ENCODE measurements around the gene MACF1. TPM values are rescaled to one million over a fixed set of nuclear protein-coding genes. Genes with fewer than 3 reads are reported as not detected.
A peak's percentile ranks its signal among the peaks of the same experiment; 100 is the strongest.

Gene MACF1
- polyA plus RNA-seq, 1 of the 3 experiments (the other 2 are of a cell fraction), result 37.6 TPM

DNA sequence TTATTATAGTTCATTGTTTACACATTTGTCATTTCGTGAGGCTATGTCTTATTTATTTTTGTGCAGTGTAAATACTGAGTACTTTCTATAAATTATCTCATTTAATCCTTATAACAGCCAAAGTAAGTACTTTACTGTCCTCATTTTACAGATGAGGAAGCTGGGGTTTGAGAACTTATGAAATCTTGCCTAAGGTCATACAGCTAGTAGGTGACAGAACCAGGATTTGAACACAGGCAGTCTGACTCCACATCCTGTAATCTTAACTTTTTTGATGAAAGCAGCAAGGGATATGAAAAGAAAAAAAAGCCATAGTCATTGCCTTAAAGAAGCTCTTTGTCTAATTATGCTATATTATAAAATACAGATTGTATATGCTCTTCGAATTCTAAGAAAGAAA lies 179.8 kb downstream of the MACF1 start (continued):
- TF ChIP-seq YY1 (IDR thresholded peaks at IDR 0.05; ENCODE audit: low read depth) (no peak), EZH2phosphoT487 (IDR thresholded peaks at IDR 0.05; ENCODE audit: borderline replicate concordance, low read depth) (no peak), GABPA (IDR thresholded peaks at IDR 0.05; ENCODE audit: low read depth) (no peak), FOSL2 (IDR thresholded peaks at IDR 0.05; ENCODE audit: borderline replicate concordance, low read depth) (no peak), EP300 (IDR thresholded peaks at IDR 0.05; ENCODE audit: borderline replicate concordance in 1 of 2, low read depth in 1 of 2, low read length in 1 of 2) (no peak), NFIC (IDR thresholded peaks at IDR 0.05; ENCODE audit: borderline replicate concordance) (no peak)
- TF ChIP-seq, protein P1, sequence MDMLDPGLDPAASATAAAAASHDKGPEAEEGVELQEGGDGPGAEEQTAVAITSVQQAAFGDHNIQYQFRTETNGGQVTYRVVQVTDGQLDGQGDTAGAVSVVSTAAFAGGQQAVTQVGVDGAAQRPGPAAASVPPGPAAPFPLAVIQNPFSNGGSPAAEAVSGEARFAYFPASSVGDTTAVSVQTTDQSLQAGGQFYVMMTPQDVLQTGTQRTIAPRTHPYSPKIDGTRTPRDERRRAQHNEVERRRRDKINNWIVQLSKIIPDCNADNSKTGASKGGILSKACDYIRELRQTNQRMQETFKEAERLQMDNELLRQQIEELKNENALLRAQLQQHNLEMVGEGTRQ (IDR thresholded peaks at IDR 0.05; ENCODE audit: borderline replicate concordance, low read depth, low read length), result no peak
- TF ChIP-seq, protein P2, sequence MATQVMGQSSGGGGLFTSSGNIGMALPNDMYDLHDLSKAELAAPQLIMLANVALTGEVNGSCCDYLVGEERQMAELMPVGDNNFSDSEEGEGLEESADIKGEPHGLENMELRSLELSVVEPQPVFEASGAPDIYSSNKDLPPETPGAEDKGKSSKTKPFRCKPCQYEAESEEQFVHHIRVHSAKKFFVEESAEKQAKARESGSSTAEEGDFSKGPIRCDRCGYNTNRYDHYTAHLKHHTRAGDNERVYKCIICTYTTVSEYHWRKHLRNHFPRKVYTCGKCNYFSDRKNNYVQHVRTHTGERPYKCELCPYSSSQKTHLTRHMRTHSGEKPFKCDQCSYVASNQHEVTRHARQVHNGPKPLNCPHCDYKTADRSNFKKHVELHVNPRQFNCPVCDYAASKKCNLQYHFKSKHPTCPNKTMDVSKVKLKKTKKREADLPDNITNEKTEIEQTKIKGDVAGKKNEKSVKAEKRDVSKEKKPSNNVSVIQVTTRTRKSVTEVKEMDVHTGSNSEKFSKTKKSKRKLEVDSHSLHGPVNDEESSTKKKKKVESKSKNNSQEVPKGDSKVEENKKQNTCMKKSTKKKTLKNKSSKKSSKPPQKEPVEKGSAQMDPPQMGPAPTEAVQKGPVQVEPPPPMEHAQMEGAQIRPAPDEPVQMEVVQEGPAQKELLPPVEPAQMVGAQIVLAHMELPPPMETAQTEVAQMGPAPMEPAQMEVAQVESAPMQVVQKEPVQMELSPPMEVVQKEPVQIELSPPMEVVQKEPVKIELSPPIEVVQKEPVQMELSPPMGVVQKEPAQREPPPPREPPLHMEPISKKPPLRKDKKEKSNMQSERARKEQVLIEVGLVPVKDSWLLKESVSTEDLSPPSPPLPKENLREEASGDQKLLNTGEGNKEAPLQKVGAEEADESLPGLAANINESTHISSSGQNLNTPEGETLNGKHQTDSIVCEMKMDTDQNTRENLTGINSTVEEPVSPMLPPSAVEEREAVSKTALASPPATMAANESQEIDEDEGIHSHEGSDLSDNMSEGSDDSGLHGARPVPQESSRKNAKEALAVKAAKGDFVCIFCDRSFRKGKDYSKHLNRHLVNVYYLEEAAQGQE (IDR thresholded peaks at IDR 0.05; ENCODE audit: low read depth, low read length), result no peak

DNA sequence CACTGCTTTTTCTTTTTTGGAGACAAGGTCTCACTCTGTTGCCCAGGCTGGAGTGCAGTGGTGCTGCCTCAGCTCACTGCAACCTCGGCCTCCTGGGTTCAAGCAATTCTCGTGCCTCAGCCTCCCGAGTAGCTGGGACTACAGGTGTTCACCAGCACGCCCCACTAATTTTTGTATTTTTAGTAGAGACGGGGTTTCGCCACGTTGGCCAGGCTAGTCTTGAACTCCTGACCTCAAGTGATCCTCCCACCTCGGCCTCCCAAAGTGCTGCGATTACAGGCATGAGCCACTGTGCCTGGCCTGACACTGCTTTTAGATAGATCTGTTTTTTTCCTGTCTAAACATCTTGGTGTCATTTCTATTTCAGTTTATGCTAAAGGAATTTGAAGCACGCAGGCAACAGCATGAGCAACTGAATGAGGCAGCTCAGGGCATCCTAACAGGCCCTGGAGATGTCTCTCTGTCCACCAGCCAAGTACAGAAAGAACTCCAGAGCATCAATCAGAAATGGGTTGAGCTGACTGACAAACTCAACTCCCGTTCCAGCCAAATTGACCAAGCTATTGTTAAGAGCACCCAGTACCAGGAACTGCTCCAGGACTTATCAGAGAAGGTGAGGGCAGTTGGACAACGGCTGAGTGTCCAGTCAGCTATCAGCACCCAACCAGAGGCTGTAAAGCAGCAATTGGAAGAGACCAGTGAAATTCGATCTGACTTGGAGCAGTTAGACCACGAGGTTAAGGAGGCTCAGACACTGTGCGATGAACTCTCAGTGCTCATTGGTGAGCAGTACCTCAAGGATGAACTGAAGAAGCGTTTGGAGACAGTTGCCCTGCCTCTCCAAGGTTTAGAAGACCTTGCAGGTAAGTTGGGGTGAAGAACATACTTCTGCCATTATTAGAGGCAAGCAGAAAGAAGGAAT lies 180.8 kb downstream of the MACF1 start:
- DNase-seq, result no peak
- Histone ChIP-seq H3K9ac (no peak overlapping the region), H3K4me3 (ENCODE audit: low read depth in 2 of 2, low read length in 1 of 2) (no peak overlapping the region), H3K27ac (ENCODE audit: low read depth in 2 of 2, low read length in 1 of 2) (peak overlapping the region in 1 of 2 experiments; percentile 15; a peak in 1 of 4 replicates), H3K9me2 (no peaks in the 10 kb centered on the region), H3K27me3 (ENCODE audit: insufficient read depth) (no peaks in the 10 kb centered on the region), H3K79me2 (ENCODE audit: insufficient read depth) (peaks cover 38% of the 10 kb centered on the region), H3K9me3 (no peaks in the 10 kb centered on the region), H4K20me1 (ENCODE audit: insufficient read depth) (no peaks in the 10 kb centered on the region), H3K4me2 (no peak overlapping the region), H2AFZ (ENCODE audit: low read depth) (no peak overlapping the region), H3K36me3 (replicated peaks in 1 of 2; ENCODE audit: control insufficient read depth in 1 of 2, insufficient read depth in 2 of 2, low read length in 1 of 2) (peaks cover 35 to 75% of the 10 kb centered on the region in 2 experiments), H3K4me1 (ENCODE audit: control insufficient read depth in 1 of 2, insufficient read depth in 2 of 2, low read depth in 1 of 2, low read length in 1 of 2) (peaks cover 0 to 17% of the 10 kb centered on the region in 2 experiments; a peak in 2 of 4 replicates), H3F3A (replicated peaks; ENCODE audit: insufficient read depth) (peaks cover 31% of the 10 kb centered on the region)
- CTCF ChIA-PET, result interaction anchor here (1.5 kb wide), 1 partner anchor 14 kb away, joined by 3 read pairs; no protein-coding TSS in a partner anchor
- TF ChIP-seq JUND (IDR thresholded peaks at IDR 0.05), result no peak
- WGBS (ENCODE audit: low lambda C conversion rate), result 91% methylated on average over 16 of the region's 16 CpGs
- POLR2A ChIA-PET, result no interaction called here

Data from SK-N-SH (cell line).